ENCODE results near the gene SLCO4A1. TPM values are rescaled to one million over a fixed set of nuclear protein-coding genes. Genes with fewer than 3 reads are reported as not detected.
A peak's percentile ranks its signal among the peaks of the same experiment; 100 is the strongest.

Gene SLCO4A1
- total and polyA plus RNA-seq, 9 of the 15 experiments (the other 6 are each of a cell fraction or from before 2014, with no cell fraction given) = 1.6 to 21.9 (median 12.8) TPM

GRCh38 chr20:62627901-62628612 lies 14.2 kb upstream of the SLCO4A1 start:
- Histone ChIP-seq H3K27ac (ENCODE audit: extremely low read depth, low read depth, low read length) (no peak overlapping the region), H3K9me1 (ENCODE audit: control insufficient read depth, insufficient read depth, low read length) (no peaks in the 10 kb centered on the region), H3K4me1 (replicated peaks in 1 of 2; ENCODE audit: control insufficient read depth in 2 of 2, insufficient read depth in 2 of 2, low read length in 2 of 2) (peaks cover 9 to 46% of the 10 kb centered on the region in 2 experiments), H4K20me1 (replicated peaks; ENCODE audit: control insufficient read depth, insufficient read depth, low read length) (0 out of 2 replicates have a peak, but pooled peaks cover 4% of the 10 kb centered on the region), H3K36me3 (ENCODE audit: control insufficient read depth, insufficient read depth, low read length) (no peaks in the 10 kb centered on the region), H3K4me3 (no peak overlapping the region), H3K79me2 (ENCODE audit: control insufficient read depth, insufficient read depth, low read length) (no peaks in the 10 kb centered on the region), H2AFZ (ENCODE audit: low read depth, low read length) (no peak overlapping the region), H3K9ac (ENCODE audit: insufficient read depth in 1 of 2, low read depth in 2 of 2, low read length in 2 of 2) (peak overlapping the region in 1 of 2 experiments; percentile 36; a peak in 1 of 4 replicates), H3K4me2 (ENCODE audit: insufficient read depth, low read length) (no peak overlapping the region), H3K9me3 (replicated peaks; ENCODE audit: control insufficient read depth, insufficient read depth, low read depth, low read length) (no peaks in the 10 kb centered on the region), H3K27me3 (ENCODE audit: control insufficient read depth in 2 of 2, insufficient read depth in 2 of 2, low read length in 2 of 2) (peaks cover 32 to 56% of the 10 kb centered on the region in 2 experiments)
- POLR2A ChIA-PET = interaction anchor here (0.6 to 0.7 kb wide), 2 partner anchors 192 to 251 kb away, joined by 3 read pairs; no protein-coding TSS in a partner anchor
- WGBS (ENCODE audit: insufficient coverage, low coverage, missing lambda C conversion rate) = 7% methylated on average over 9 of the region's 10 CpGs
- ATAC-seq = no peak
- CTCF ChIA-PET (ENCODE audit: low intra/inter-chr PET ratio) = no interaction called here
- FAIRE-seq = no peak
- no TSS peak for BruUV-seq (replicated peaks)
- DNase-seq (ENCODE audit: extremely low read depth in 1 of 4, low spot score in 3 of 4) = no peak
- intact Hi-C loops (cut with micrococcal nuclease) = no loop called here
- in situ Hi-C loops (cut with MboI) = no loop called here
- no peak for TF ChIP-seq MCM3 (IDR thresholded peaks at IDR 0.05)
- TF ChIP-seq ETV1 (tag; conservative IDR thresholded peaks at IDR 0.05; ENCODE audit: low read depth) = 0 out of 2 replicates have a peak, but pooled peaks have one; percentile 20

- ChIA-PET POLR2A (interaction anchor here (0.6 to 0.7 kb wide), 2 partner anchors 192 to 250 kb away, joined by 3 read pairs; no protein-coding TSS in a partner anchor), CTCF (ENCODE audit: low intra/inter-chr PET ratio) (no interaction called here)
- ATAC-seq = no peak
- TF ChIP-seq KLF13 (tag; IDR thresholded peaks at IDR 0.05; ENCODE audit: borderline replicate concordance, low read depth) (no peak), ZFP36 (IDR thresholded peaks at IDR 0.05; ENCODE audit: low read depth, low read length, partially characterized antibody) (peak; percentile 58), CLOCK (CRISPR knock-in tag; IDR thresholded peaks at IDR 0.05; ENCODE audit: borderline replicate concordance) (no peak), ZMIZ1 (IDR thresholded peaks at IDR 0.05; ENCODE audit: low read depth in 2 of 2, low read length in 2 of 2) (no peak)
Measured at GRCh38 chr20:62628691-62629090, 13.6 kb upstream of the SLCO4A1 start.

More at GRCh38 chr20:62628691-62629090, 13.6 kb upstream of the SLCO4A1 start:
- peaks cover 34 to 62% of the 10 kb centered on the region in 2 experiments for H3K27me3 ChIP-seq (ENCODE audit: control insufficient read depth in 2 of 2, insufficient read depth in 2 of 2, low read length in 2 of 2)
- H3K4me2 ChIP-seq (ENCODE audit: insufficient read depth, low read length) = no peak overlapping the region
- BruUV-seq (replicated peaks) = no TSS peak
- no peaks in the 10 kb centered on the region for H3K9me1 ChIP-seq (ENCODE audit: control insufficient read depth, insufficient read depth, low read length)
- 0 out of 2 replicates have a peak, but pooled peaks cover 4% of the 10 kb centered on the region for H4K20me1 ChIP-seq (replicated peaks; ENCODE audit: control insufficient read depth, insufficient read depth, low read length)
- peaks cover 3 to 40% of the 10 kb centered on the region in 2 experiments; a peak in 4 of 5 replicates for H3K4me1 ChIP-seq (replicated peaks in 1 of 2; ENCODE audit: control insufficient read depth in 2 of 2, insufficient read depth in 2 of 2, low read length in 2 of 2)
- H3K9ac ChIP-seq (ENCODE audit: insufficient read depth in 1 of 2, low read depth in 2 of 2, low read length in 2 of 2) = no peak overlapping the region
- in situ Hi-C loops (cut with MboI) (no loop called here), intact Hi-C loops (cut with micrococcal nuclease) (no loop called here)
- no peaks in the 10 kb centered on the region for H3K79me2 ChIP-seq (ENCODE audit: control insufficient read depth, insufficient read depth, low read length)
- no peak for DNase-seq (ENCODE audit: extremely low read depth in 1 of 4, low spot score in 3 of 4)
- H3K27ac ChIP-seq (ENCODE audit: extremely low read depth, low read depth, low read length) = no peak overlapping the region
- FAIRE-seq = no peak
- no peaks in the 10 kb centered on the region for H3K36me3 ChIP-seq (ENCODE audit: control insufficient read depth, insufficient read depth, low read length)
- H3K4me3 ChIP-seq = no peak overlapping the region
- no peak overlapping the region for H2AFZ ChIP-seq (ENCODE audit: low read depth, low read length)
- WGBS (ENCODE audit: insufficient coverage, low coverage, missing lambda C conversion rate) = 11% methylated on average over 5 of the region's 6 CpGs
- H3K9me3 ChIP-seq (replicated peaks; ENCODE audit: control insufficient read depth, insufficient read depth, low read depth, low read length) = no peaks in the 10 kb centered on the region

Data from K562 (cell line).